Measurements from ENCODE around the gene HERPUD1. TPM values are rescaled to one million over a fixed set of nuclear protein-coding genes. Genes with fewer than 3 reads are reported as not detected.

The HERPUD1 gene
- total RNA-seq, 1 experiment from 2014 or later = 296 TPM

GRCh38 chr16:56969769-56970168 is 37.8 kb downstream of the HERPUD1 start:
- TF ChIP-seq, protein P1, sequence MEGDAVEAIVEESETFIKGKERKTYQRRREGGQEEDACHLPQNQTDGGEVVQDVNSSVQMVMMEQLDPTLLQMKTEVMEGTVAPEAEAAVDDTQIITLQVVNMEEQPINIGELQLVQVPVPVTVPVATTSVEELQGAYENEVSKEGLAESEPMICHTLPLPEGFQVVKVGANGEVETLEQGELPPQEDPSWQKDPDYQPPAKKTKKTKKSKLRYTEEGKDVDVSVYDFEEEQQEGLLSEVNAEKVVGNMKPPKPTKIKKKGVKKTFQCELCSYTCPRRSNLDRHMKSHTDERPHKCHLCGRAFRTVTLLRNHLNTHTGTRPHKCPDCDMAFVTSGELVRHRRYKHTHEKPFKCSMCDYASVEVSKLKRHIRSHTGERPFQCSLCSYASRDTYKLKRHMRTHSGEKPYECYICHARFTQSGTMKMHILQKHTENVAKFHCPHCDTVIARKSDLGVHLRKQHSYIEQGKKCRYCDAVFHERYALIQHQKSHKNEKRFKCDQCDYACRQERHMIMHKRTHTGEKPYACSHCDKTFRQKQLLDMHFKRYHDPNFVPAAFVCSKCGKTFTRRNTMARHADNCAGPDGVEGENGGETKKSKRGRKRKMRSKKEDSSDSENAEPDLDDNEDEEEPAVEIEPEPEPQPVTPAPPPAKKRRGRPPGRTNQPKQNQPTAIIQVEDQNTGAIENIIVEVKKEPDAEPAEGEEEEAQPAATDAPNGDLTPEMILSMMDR (IDR thresholded peaks at IDR 0.05; ENCODE audit: insufficient read depth in 1 of 2, low read depth in 1 of 2, low read length in 1 of 2, severe bottlenecking in 1 of 2, unreplicated experiment in 1 of 2) = no peak
- Mint-ChIP-seq H3K36me3 (ENCODE audit: insufficient read depth, unreplicated experiment) (no peaks in the 10 kb centered on the region), H3K4me3 (ENCODE audit: unreplicated experiment) (no peak overlapping the region), H3K27ac (ENCODE audit: unreplicated experiment) (no peak overlapping the region), H3K9me3 (ENCODE audit: unreplicated experiment) (peaks cover 9% of the 10 kb centered on the region), H3K27me3 (ENCODE audit: insufficient read depth, unreplicated experiment) (no peaks in the 10 kb centered on the region), H3K4me1 (ENCODE audit: low read depth, unreplicated experiment) (peaks cover 29% of the 10 kb centered on the region)
- Histone ChIP-seq H3K9me3 (no peaks in the 10 kb centered on the region), H3K4me1 (peaks cover 13% of the 10 kb centered on the region; the same call in 1 of the 2 replicates), H3K36me3 (ENCODE audit: control insufficient read depth, insufficient read depth, low read length) (no peaks in the 10 kb centered on the region), H3K4me3 (ENCODE audit: low read depth, low read length) (no peak overlapping the region), H3K27me3 (replicated peaks; ENCODE audit: control insufficient read depth, insufficient read depth, low read length) (no peaks in the 10 kb centered on the region)
- intact Hi-C loops (cut with micrococcal nuclease; ENCODE audit: unreplicated experiment) = no loop called here
- DNase-seq = no peak
- ChIA-PET CTCF (no interaction called here), POLR2A (interaction anchor here (1.1 kb wide), 1 partner anchor 15 kb away, joined by 3 read pairs; no protein-coding TSS in a partner anchor)
- no TSS peak for BruUV-seq (replicated peaks)

DNA sequence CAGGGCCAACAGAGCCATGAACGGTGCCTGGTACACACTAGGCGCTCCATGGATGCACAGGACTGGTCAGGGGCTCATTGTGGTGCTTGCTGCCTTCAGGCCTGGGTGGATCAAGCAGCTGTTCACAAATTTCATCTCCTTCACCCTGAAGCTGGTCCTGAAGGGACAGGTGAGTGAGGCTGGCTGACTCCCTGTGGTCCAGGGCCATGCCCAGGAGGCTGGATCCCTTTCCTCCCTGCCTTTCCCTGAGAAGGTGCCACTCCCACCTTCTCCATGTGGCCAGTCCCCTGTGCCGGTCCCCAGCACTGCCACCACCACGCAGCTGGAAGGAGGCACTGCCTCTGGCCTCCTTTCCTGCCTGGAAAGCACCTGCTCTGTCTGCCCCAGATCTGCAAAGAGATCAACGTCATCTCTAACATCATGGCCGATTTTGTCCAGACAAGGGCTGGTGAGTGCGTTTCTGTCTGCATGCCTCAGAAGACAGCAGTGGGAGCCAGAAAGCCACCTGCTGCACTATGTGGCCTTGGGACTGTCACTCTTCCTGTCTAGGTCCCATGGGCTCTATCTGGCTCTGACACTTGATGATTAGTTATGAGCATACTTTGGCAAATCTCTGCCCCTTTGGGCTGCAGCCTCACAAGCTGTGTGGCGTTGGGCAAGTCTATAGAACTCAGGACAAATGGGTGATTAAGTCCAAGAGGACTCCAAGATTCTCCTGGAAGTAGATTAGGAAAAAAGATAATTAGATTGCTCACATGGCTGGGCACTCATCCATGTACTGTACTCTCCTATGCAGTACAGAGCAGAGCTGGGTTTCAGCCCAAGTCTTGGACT is 39.2 kb downstream of the HERPUD1 start:
- ChIA-PET CTCF (no interaction called here), POLR2A (no interaction called here)
- Histone ChIP-seq H3K4me3 (ENCODE audit: low read depth, low read length) (no peak overlapping the region), H3K4me1 (peaks cover 13% of the 10 kb centered on the region; the same call in 1 of the 2 replicates), H3K9me3 (no peaks in the 10 kb centered on the region), H3K27me3 (replicated peaks; ENCODE audit: control insufficient read depth, insufficient read depth, low read length) (no peaks in the 10 kb centered on the region), H3K36me3 (ENCODE audit: control insufficient read depth, insufficient read depth, low read length) (no peaks in the 10 kb centered on the region)
- Mint-ChIP-seq H3K27me3 (ENCODE audit: insufficient read depth, unreplicated experiment) (no peaks in the 10 kb centered on the region), H3K9me3 (ENCODE audit: unreplicated experiment) (peaks cover 9% of the 10 kb centered on the region), H3K27ac (ENCODE audit: unreplicated experiment) (no peak overlapping the region), H3K4me3 (ENCODE audit: unreplicated experiment) (no peak overlapping the region), H3K4me1 (ENCODE audit: low read depth, unreplicated experiment) (peaks cover 18% of the 10 kb centered on the region), H3K36me3 (ENCODE audit: insufficient read depth, unreplicated experiment) (no peaks in the 10 kb centered on the region)
- TF ChIP-seq, protein P1 (IDR thresholded peaks at IDR 0.05; ENCODE audit: insufficient read depth in 1 of 2, low read depth in 1 of 2, low read length in 1 of 2, severe bottlenecking in 1 of 2, unreplicated experiment in 1 of 2) = no peak
- DNase-seq = no peak
- intact Hi-C loops (cut with micrococcal nuclease; ENCODE audit: unreplicated experiment) = no loop called here
- no TSS peak for BruUV-seq (replicated peaks)

- TF ChIP-seq, protein P1 (IDR thresholded peaks at IDR 0.05; ENCODE audit: insufficient read depth in 1 of 2, low read depth in 1 of 2, low read length in 1 of 2, severe bottlenecking in 1 of 2, unreplicated experiment in 1 of 2) = no peak
- H3K36me3 ChIP-seq (ENCODE audit: control insufficient read depth, insufficient read depth, low read length) = no peaks in the 10 kb centered on the region
- H3K4me3 ChIP-seq (ENCODE audit: low read depth, low read length) = no peak overlapping the region
- Mint-ChIP-seq H3K36me3 (ENCODE audit: insufficient read depth, unreplicated experiment) (no peaks in the 10 kb centered on the region), H3K27ac (ENCODE audit: unreplicated experiment) (no peak overlapping the region), H3K9me3 (ENCODE audit: unreplicated experiment) (peaks cover 9% of the 10 kb centered on the region), H3K4me1 (ENCODE audit: low read depth, unreplicated experiment) (peaks cover 18% of the 10 kb centered on the region), H3K4me3 (ENCODE audit: unreplicated experiment) (no peak overlapping the region), H3K27me3 (ENCODE audit: insufficient read depth, unreplicated experiment) (no peaks in the 10 kb centered on the region)
- peaks cover 13% of the 10 kb centered on the region; the same call in 1 of the 2 replicates for H3K4me1 ChIP-seq
- intact Hi-C loops (cut with micrococcal nuclease; ENCODE audit: unreplicated experiment) = no loop called here
- H3K9me3 ChIP-seq = no peaks in the 10 kb centered on the region
- no peaks in the 10 kb centered on the region for H3K27me3 ChIP-seq (replicated peaks; ENCODE audit: control insufficient read depth, insufficient read depth, low read length)
- ChIA-PET CTCF (no interaction called here), POLR2A (interaction anchor here (0.5 kb wide), 1 partner anchor 41 kb away, joined by 6 read pairs; no protein-coding TSS in a partner anchor)
- no TSS peak for BruUV-seq (replicated peaks)
- DNase-seq = no peak
Measured at GRCh38 chr16:56971768-56972043, 39.8 kb downstream of the HERPUD1 start.

All from Caco-2 (cell line).